Measurements from ENCODE around the gene DMWD. TPM values are rescaled to one million over a fixed set of nuclear protein-coding genes. Genes with fewer than 3 reads are reported as not detected.

DMWD gene
- total and polyA plus RNA-seq, 2 of the 4 experiments (the other 2 are of a cell fraction), result 9.7 to 28.5 TPM

DNA sequence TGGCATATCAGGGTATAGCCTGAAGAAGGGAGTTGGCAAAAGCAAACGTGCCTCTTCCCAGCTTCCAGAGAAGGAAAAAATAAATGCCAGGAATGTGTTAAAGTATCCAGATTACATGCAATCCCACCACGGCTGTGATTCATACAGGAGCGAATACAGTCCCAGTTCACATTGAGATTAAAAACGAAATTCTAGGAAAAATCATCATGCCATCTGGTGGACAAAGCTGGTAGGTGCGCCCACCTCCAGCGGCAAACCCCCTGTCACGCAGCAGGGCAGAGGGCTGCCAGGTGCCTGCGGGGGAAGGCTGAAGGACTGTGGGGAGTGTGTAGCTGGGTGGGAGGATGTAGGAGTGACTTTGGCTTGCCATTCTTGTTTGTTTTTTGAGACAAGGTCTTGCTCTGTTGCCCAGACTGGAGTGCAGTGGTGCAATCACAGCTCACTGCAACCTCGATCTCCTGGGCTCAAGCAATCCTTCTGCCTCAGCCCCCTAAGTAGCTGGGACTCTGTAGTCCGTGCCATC is 6.4 kb upstream of the DMWD start:
- intact Hi-C loops (cut with micrococcal nuclease) (loop anchor here (1.0 kb wide), 1 partner anchor 29 kb away; no protein-coding TSS in a partner anchor), dilution Hi-C loops (cut with HindIII; ENCODE audit: low sequenced_read_pairs, unreplicated experiment) (no loop called here), in situ Hi-C loops (cut with MboI; ENCODE audit: low sequenced_read_pairs) (no loop called here)
- peak overlapping the region; percentile 33; the same call in 1 of the 2 replicates for H2AK5ac ChIP-seq (ENCODE audit: low read depth, low read length)
- H4K8ac ChIP-seq (ENCODE audit: low read depth in 2 of 2, low read length in 2 of 2), result peak overlapping the region in 1 of 2 experiments; percentile 72; a peak in 1 of 4 replicates
- BruUV-seq (replicated peaks), result no TSS peak
- CTCF ChIA-PET, result interaction anchor here (0.6 to 2.3 kb wide), 10 partner anchors 10 to 94 kb away, joined by 3 to 24 read pairs (median 4); partner anchors contain the start of genes DMPK and SIX5
- H3K4me3 ChIP-seq (ENCODE audit: insufficient read depth, low read depth, low read length), result no peak overlapping the region
- H3K9ac ChIP-seq (ENCODE audit: low read depth, low read length), result no peak overlapping the region
- peak overlapping the region; percentile 63; the same call in 1 of the 2 replicates for H3K4ac ChIP-seq (ENCODE audit: low read depth, low read length)
- H4K5ac ChIP-seq (ENCODE audit: low read depth, low read length), result no peak overlapping the region
- WGBS, 2 experiments (ENCODE audit: extremely low coverage in 2 of 2, insufficient read length in 1 of 2), result 2% methylated on average over 6 of the region's 10 CpGs; no CpG with 5 or more reads in 1 of the 2 experiments
- no peak overlapping the region for H3K23ac ChIP-seq (ENCODE audit: low read depth, low read length)
- ATAC-seq (ENCODE audit: low read depth) (peak; percentile 92), DNase-seq (peak; percentile 83)
- POLR2A ChIA-PET (ENCODE audit: unreplicated experiment), result no interaction called here
- H3K9me1 ChIP-seq (ENCODE audit: insufficient read depth, low read length), result no peaks in the 10 kb centered on the region
- H4K20me1 ChIP-seq (ENCODE audit: insufficient read depth, low read length), result no peaks in the 10 kb centered on the region
- 0 out of 2 replicates have a peak overlapping the region, but pooled peaks have one; percentile 15 for H3K18ac ChIP-seq (ENCODE audit: low read depth, low read length)
- H3K4me2 ChIP-seq (ENCODE audit: low read depth, low read length), result peak overlapping the region; percentile 32
- 0 out of 4 replicates have a peak, but pooled peaks cover 0 to 5% of the 10 kb centered on the region in 2 experiments for H3K79me1 ChIP-seq (ENCODE audit: low read depth in 1 of 2, low read length in 2 of 2)
- H2AFZ ChIP-seq (replicated peaks; ENCODE audit: low read length, poor library complexity), result peak overlapping the region; percentile 86
- no peaks in the 10 kb centered on the region for H3K27me3 ChIP-seq (ENCODE audit: control insufficient read depth, insufficient read depth, low read length)
- H2BK15ac ChIP-seq (ENCODE audit: low read depth, low read length), result no peak overlapping the region; the same call in 2 of the 3 replicates
- H3K56ac ChIP-seq (ENCODE audit: extremely low read depth, insufficient read depth, low read length), result no peak overlapping the region
- H2BK20ac ChIP-seq (ENCODE audit: low read depth, low read length), result peak overlapping the region; percentile 33
- peaks cover 8% of the 10 kb centered on the region for H3K4me1 ChIP-seq (ENCODE audit: control insufficient read depth, insufficient read depth, low read length)
- peak overlapping the region; percentile 47; the same call in 1 of the 2 replicates for H2BK120ac ChIP-seq (ENCODE audit: low read depth, low read length)
- no peaks in the 10 kb centered on the region for H3K36me3 ChIP-seq (ENCODE audit: control insufficient read depth, insufficient read depth, low read length)
- H2BK5ac ChIP-seq (ENCODE audit: low read depth, low read length, poor library complexity, severe bottlenecking), result peak overlapping the region; percentile 58
- H4K91ac ChIP-seq (ENCODE audit: insufficient read depth, low read depth, low read length), result 0 out of 2 replicates have a peak overlapping the region, but pooled peaks have one; percentile 48
- no peak overlapping the region for H2AK9ac ChIP-seq (replicated peaks; ENCODE audit: low read depth, low read length, poor library complexity)
- no peaks in the 10 kb centered on the region for H3K9me3 ChIP-seq (ENCODE audit: control insufficient read depth, insufficient read depth, low read length)
- no peak overlapping the region for H3K14ac ChIP-seq (replicated peaks; ENCODE audit: low read depth, low read length)
- peak overlapping the region; percentile 44; the same call in 1 of the 2 replicates for H3K27ac ChIP-seq (ENCODE audit: insufficient read depth, low read length)
- no peak for TF ChIP-seq POLR2A (IDR thresholded peaks at IDR 0.05; ENCODE audit: low read depth, low read length)
- no peak for TF ChIP-seq RFX5 (IDR thresholded peaks at IDR 0.05; ENCODE audit: low read depth, low read length)
- peak; percentile 58; the same call in 1 of the 2 replicates for TF ChIP-seq MAZ (IDR thresholded peaks at IDR 0.05; ENCODE audit: borderline replicate concordance, low read depth, low read length)
- TF ChIP-seq, protein P1, sequence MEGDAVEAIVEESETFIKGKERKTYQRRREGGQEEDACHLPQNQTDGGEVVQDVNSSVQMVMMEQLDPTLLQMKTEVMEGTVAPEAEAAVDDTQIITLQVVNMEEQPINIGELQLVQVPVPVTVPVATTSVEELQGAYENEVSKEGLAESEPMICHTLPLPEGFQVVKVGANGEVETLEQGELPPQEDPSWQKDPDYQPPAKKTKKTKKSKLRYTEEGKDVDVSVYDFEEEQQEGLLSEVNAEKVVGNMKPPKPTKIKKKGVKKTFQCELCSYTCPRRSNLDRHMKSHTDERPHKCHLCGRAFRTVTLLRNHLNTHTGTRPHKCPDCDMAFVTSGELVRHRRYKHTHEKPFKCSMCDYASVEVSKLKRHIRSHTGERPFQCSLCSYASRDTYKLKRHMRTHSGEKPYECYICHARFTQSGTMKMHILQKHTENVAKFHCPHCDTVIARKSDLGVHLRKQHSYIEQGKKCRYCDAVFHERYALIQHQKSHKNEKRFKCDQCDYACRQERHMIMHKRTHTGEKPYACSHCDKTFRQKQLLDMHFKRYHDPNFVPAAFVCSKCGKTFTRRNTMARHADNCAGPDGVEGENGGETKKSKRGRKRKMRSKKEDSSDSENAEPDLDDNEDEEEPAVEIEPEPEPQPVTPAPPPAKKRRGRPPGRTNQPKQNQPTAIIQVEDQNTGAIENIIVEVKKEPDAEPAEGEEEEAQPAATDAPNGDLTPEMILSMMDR (conservative IDR thresholded peaks at IDR 0.05; ENCODE audit: low read depth, low read length), result peak; percentile 73
- peak; percentile 52; the same call in 1 of the 2 replicates for TF ChIP-seq BHLHE40 (IDR thresholded peaks at IDR 0.05; ENCODE audit: low read depth, low read length)
- no peak for TF ChIP-seq CHD1 (IDR thresholded peaks at IDR 0.05; ENCODE audit: low read depth, low read length)
- no peak for TF ChIP-seq NFE2L2 (IDR thresholded peaks at IDR 0.05; ENCODE audit: low read depth, low read length)
- TF ChIP-seq CEBPB (IDR thresholded peaks at IDR 0.05; ENCODE audit: low read depth, low read length), result 0 out of 2 replicates have a peak, but pooled peaks have one; percentile 19
- TF ChIP-seq RCOR1 (IDR thresholded peaks at IDR 0.05; ENCODE audit: insufficient replicate concordance, low read length), result no peak
- TF ChIP-seq, protein P2, sequence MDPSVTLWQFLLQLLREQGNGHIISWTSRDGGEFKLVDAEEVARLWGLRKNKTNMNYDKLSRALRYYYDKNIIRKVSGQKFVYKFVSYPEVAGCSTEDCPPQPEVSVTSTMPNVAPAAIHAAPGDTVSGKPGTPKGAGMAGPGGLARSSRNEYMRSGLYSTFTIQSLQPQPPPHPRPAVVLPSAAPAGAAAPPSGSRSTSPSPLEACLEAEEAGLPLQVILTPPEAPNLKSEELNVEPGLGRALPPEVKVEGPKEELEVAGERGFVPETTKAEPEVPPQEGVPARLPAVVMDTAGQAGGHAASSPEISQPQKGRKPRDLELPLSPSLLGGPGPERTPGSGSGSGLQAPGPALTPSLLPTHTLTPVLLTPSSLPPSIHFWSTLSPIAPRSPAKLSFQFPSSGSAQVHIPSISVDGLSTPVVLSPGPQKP (IDR thresholded peaks at IDR 0.05; ENCODE audit: borderline replicate concordance, low read depth, low read length), result no peak
- TF ChIP-seq SMC3 (IDR thresholded peaks at IDR 0.05; ENCODE audit: low read depth, low read length), result peak; percentile 59
- TF ChIP-seq, protein P3, sequence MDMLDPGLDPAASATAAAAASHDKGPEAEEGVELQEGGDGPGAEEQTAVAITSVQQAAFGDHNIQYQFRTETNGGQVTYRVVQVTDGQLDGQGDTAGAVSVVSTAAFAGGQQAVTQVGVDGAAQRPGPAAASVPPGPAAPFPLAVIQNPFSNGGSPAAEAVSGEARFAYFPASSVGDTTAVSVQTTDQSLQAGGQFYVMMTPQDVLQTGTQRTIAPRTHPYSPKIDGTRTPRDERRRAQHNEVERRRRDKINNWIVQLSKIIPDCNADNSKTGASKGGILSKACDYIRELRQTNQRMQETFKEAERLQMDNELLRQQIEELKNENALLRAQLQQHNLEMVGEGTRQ (IDR thresholded peaks at IDR 0.05; ENCODE audit: low read depth, low read length), result no peak
- TF ChIP-seq MAFK (IDR thresholded peaks at IDR 0.05; ENCODE audit: low read depth, low read length), result no peak
- peak; percentile 62 for TF ChIP-seq RAD21 (IDR thresholded peaks at IDR 0.05; ENCODE audit: low read length)
